ENCODE results near the gene PRR23C.

The PRR23C gene

DNA sequence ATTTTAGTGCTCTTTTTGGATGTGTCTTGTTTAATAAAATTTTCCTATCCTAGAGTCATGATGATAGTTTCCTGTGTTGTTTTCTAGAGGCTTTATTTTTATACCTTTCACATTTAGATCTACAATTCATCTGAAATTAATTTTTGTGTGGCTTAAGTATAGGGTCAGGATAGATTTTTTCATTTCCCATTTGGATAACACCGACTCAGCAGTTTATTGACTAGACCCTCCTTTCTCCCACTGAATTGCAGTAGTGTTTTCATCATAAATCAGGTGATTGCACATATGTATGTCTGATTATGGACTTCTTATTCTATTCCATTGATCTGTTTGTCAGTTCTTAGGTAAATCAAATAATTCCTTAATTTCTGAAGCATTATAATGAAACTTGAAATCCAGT is 49.0 kb downstream of the PRR23C start:
- DNase-seq (ENCODE audit: low spot score), result no peak
